SJSA1 (cell line): Measurements from ENCODE around the gene SCUBE2. TPM values are rescaled to one million over a fixed set of nuclear protein-coding genes. Genes with fewer than 3 reads are reported as not detected.
"Not testable (repeated sequence)": the region's sequence is repeated elsewhere in the genome, so short reads cannot be mapped to it uniquely, and the experiment has no call there.

Source experiments
- DNase-seq, 2 experiments: peaks; one replicate each; pipeline ENCODE4 v3.0.0-alpha.2; 2015 to 2020; ENCODE audit warnings: low spot score in 2 of 2, low read depth in 1 of 2
- H3K27ac ChIP-seq: fragments of 250-450 bp; sonication (Bioruptor Pico); 2 replicates; pipeline ENCODE4 v1.5.1; 2020; ENCODE audit warnings: mild to moderate bottlenecking, moderate library complexity
- H3K27me3 ChIP-seq: fragments of 250-450 bp; sonication (Bioruptor Pico); replicated peaks from 2 replicates; pipeline ENCODE4 v1.5.1; 2020; ENCODE audit warnings: mild to moderate bottlenecking, moderate library complexity
- H3K36me3 ChIP-seq: fragments of 250-450 bp; sonication (Bioruptor Pico); 2 replicates; pipeline ENCODE4 v1.5.1; 2020; ENCODE audit warnings: mild to moderate bottlenecking
- H3K4me1 ChIP-seq: fragments of 250-450 bp; sonication (Bioruptor Pico); replicated peaks from 2 replicates; pipeline ENCODE4 v1.6.1; 2021; ENCODE audit warnings: mild to moderate bottlenecking
- H3K4me3 ChIP-seq: fragments of 250-450 bp; sonication (Bioruptor Pico); 2 replicates; pipeline ENCODE4 v1.5.1; 2020; ENCODE audit warnings: mild to moderate bottlenecking
- H3K9me3 ChIP-seq: fragments of 250-450 bp; sonication (Bioruptor Pico); replicated peaks from 2 replicates; pipeline ENCODE4 v1.5.1; 2020; ENCODE audit warnings: mild to moderate bottlenecking
- total RNA-seq: library from RNA; depleted of rRNA; stranded (reverse); fragments of >200 nt; shearing (Covaris generic); gene quantifications from 2 replicates; pipeline ENCODE4 v1.2.3, GENCODE V29; 2014; rRNA removed

SCUBE2 gene
- total RNA-seq, 1 experiment from 2014 or later: not detected

GRCh38 chr11:8986772-8987171, 104.6 kb downstream of the SCUBE2 start:
- not testable (repeated sequence) for H3K4me3 ChIP-seq, H3K27me3 ChIP-seq, H3K36me3 ChIP-seq, H3K27ac ChIP-seq, DNase-seq, H3K9me3 ChIP-seq
- peaks cover 15% of the 10 kb centered on the region for H3K4me1 ChIP-seq

- Histone ChIP-seq H3K36me3 (no peaks in the 10 kb centered on the region), H3K9me3 (no peaks in the 10 kb centered on the region), H3K4me3 (no peak overlapping the region), H3K4me1 (peaks cover 15% of the 10 kb centered on the region), H3K27ac (no peak overlapping the region), H3K27me3 (no peaks in the 10 kb centered on the region)
- DNase-seq: no peak
These were observed 105.9 kb downstream of the SCUBE2 start for GRCh38 chr11:8985462-8985861.

- Histone ChIP-seq H3K36me3 (no peaks in the 10 kb centered on the region), H3K27ac (no peak overlapping the region), H3K4me3 (no peak overlapping the region), H3K27me3 (no peaks in the 10 kb centered on the region), H3K9me3 (no peaks in the 10 kb centered on the region), H3K4me1 (peaks cover 2% of the 10 kb centered on the region; the same call in 1 of the 2 replicates)
- DNase-seq: no peak
These were observed 107.8 kb downstream of the SCUBE2 start for GRCh38 chr11:8983552-8983951.

- DNase-seq: no peak
- no peaks in the 10 kb centered on the region for H3K9me3 ChIP-seq
- H3K27me3 ChIP-seq: no peaks in the 10 kb centered on the region
- H3K4me3 ChIP-seq: no peak overlapping the region
- no peaks in the 10 kb centered on the region for H3K36me3 ChIP-seq
- no peaks in the 10 kb centered on the region for H3K4me1 ChIP-seq
- H3K27ac ChIP-seq: no peak overlapping the region
These were observed 110.9 kb downstream of the SCUBE2 start for GRCh38 chr11:8980485-8980884.

GRCh38 chr11:8979365-8979764, 112.0 kb downstream of the SCUBE2 start:
- not testable (repeated sequence) for H3K27ac ChIP-seq, H3K4me3 ChIP-seq, H3K4me1 ChIP-seq, H3K27me3 ChIP-seq, H3K9me3 ChIP-seq, DNase-seq, H3K36me3 ChIP-seq

- DNase-seq: no peak
- no peak overlapping the region for H3K4me3 ChIP-seq
- no peaks in the 10 kb centered on the region for H3K27me3 ChIP-seq
- H3K9me3 ChIP-seq: no peaks in the 10 kb centered on the region
- H3K36me3 ChIP-seq: no peaks in the 10 kb centered on the region
- no peaks in the 10 kb centered on the region for H3K4me1 ChIP-seq
- no peak overlapping the region for H3K27ac ChIP-seq
These were observed 118.3 kb downstream of the SCUBE2 start for GRCh38 chr11:8973121-8973520.

- no peaks in the 10 kb centered on the region for H3K9me3 ChIP-seq
- H3K4me3 ChIP-seq: no peak overlapping the region
- no peaks in the 10 kb centered on the region for H3K36me3 ChIP-seq
- no peaks in the 10 kb centered on the region for H3K27me3 ChIP-seq
- no peak overlapping the region for H3K27ac ChIP-seq
- H3K4me1 ChIP-seq: no peaks in the 10 kb centered on the region
- no peak for DNase-seq
These were observed 119.5 kb downstream of the SCUBE2 start for GRCh38 chr11:8971924-8972316.

- Histone ChIP-seq H3K27ac (no peak overlapping the region), H3K4me1 (no peaks in the 10 kb centered on the region), H3K27me3 (no peaks in the 10 kb centered on the region), H3K9me3 (no peaks in the 10 kb centered on the region), H3K4me3 (no peak overlapping the region), H3K36me3 (no peaks in the 10 kb centered on the region)
- DNase-seq: no peak
These were observed 120.0 kb downstream of the SCUBE2 start for GRCh38 chr11:8971196-8971923.

Other genes starting within 250 kb of the SCUBE2 start
- 24.8 and 37.9 TPM in 2 replicates for gene AKIP1, start 180.4 kb downstream of the SCUBE2 start, total RNA-seq
- not detected in 2 replicates for gene C11orf16, start 158.7 kb downstream of the SCUBE2 start, total RNA-seq
- not detected in 2 replicates for gene ASCL3, start 148.6 kb downstream of the SCUBE2 start, total RNA-seq
- gene TMEM9B, start 127.2 kb downstream of the SCUBE2 start, total RNA-seq: 25.6 and 27.3 TPM in 2 replicates
- gene NRIP3, start 87.6 kb downstream of the SCUBE2 start, total RNA-seq: 20.7 and 29.1 TPM in 2 replicates
- gene DENND5A, start 173.8 kb upstream of the SCUBE2 start, total RNA-seq: 29.4 and 44.6 TPM in 2 replicates
- 27.2 and 30.3 TPM in 2 replicates for gene TMEM41B, start 223.0 kb upstream of the SCUBE2 start, total RNA-seq